Measurements from ENCODE around the gene PRSS16. TPM values are rescaled to one million over a fixed set of nuclear protein-coding genes. Genes with fewer than 3 reads are reported as not detected.
A peak's percentile ranks its signal among the peaks of the same experiment; 100 is the strongest.

PRSS16 gene, protein sequence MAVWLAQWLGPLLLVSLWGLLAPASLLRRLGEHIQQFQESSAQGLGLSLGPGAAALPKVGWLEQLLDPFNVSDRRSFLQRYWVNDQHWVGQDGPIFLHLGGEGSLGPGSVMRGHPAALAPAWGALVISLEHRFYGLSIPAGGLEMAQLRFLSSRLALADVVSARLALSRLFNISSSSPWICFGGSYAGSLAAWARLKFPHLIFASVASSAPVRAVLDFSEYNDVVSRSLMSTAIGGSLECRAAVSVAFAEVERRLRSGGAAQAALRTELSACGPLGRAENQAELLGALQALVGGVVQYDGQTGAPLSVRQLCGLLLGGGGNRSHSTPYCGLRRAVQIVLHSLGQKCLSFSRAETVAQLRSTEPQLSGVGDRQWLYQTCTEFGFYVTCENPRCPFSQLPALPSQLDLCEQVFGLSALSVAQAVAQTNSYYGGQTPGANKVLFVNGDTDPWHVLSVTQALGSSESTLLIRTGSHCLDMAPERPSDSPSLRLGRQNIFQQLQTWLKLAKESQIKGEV
- 0.64 TPM for total RNA-seq (ENCODE audit: unreplicated experiment)
- long read RNA-seq = 0 reads

DNA sequence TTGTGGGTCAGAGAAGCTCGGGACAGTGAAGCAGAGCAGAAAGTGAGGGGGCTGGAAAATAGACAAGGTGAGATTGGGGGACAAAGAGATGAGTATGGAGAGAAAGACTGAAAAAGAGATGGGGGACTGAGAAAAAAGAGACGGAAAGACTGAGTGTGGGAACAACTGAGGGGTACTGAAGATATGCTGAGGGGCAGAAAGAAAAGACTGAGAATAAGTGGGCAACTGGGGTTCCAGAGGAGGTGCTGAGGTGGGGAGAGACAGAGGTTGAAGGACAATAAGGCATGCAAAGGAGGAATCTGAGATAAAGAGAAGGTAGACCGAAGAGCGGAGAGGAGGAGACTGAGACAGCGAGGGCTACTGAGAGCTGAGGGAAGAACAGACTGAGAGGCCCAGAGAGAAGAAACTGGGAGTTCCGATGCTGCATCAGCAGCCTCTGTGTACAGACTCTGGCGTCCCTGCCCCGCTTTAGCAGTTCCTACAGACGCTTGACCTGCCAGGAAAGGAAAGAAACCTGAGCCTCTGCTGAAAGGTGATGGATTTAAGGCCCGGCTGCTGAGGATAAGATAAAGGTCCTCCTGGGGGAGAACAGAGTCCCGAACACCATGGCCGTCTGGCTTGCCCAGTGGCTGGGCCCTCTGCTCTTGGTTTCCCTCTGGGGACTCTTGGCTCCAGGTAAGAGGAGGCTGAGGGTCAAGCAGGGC, at the start of gene PRSS16:
TSS of gene PRSS16 (plus strand) at position 569 of the 704 bp plus-strand sequence. CDS start at position 606, 37 bp downstream.
- Mint-ChIP-seq H3K36me3 (ENCODE audit: unreplicated experiment) (no peaks in the 10 kb centered on the region), H3K27ac (ENCODE audit: unreplicated experiment) (no peak within 1 kb of the TSS), H3K4me1 (ENCODE audit: low read depth, unreplicated experiment) (no peaks in the 10 kb centered on the region), H3K27me3 (ENCODE audit: unreplicated experiment) (peaks cover 4% of the 10 kb centered on the region), H3K4me3 (ENCODE audit: unreplicated experiment) (no peak within 1 kb of the TSS), H3K9me3 (ENCODE audit: unreplicated experiment) (no peaks in the 10 kb centered on the region)
- TF ChIP-seq, protein P1, sequence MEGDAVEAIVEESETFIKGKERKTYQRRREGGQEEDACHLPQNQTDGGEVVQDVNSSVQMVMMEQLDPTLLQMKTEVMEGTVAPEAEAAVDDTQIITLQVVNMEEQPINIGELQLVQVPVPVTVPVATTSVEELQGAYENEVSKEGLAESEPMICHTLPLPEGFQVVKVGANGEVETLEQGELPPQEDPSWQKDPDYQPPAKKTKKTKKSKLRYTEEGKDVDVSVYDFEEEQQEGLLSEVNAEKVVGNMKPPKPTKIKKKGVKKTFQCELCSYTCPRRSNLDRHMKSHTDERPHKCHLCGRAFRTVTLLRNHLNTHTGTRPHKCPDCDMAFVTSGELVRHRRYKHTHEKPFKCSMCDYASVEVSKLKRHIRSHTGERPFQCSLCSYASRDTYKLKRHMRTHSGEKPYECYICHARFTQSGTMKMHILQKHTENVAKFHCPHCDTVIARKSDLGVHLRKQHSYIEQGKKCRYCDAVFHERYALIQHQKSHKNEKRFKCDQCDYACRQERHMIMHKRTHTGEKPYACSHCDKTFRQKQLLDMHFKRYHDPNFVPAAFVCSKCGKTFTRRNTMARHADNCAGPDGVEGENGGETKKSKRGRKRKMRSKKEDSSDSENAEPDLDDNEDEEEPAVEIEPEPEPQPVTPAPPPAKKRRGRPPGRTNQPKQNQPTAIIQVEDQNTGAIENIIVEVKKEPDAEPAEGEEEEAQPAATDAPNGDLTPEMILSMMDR (IDR thresholded peaks at IDR 0.05; ENCODE audit: partially characterized antibody, unreplicated experiment) = no peak
- no peak for DNase-seq

DNA sequence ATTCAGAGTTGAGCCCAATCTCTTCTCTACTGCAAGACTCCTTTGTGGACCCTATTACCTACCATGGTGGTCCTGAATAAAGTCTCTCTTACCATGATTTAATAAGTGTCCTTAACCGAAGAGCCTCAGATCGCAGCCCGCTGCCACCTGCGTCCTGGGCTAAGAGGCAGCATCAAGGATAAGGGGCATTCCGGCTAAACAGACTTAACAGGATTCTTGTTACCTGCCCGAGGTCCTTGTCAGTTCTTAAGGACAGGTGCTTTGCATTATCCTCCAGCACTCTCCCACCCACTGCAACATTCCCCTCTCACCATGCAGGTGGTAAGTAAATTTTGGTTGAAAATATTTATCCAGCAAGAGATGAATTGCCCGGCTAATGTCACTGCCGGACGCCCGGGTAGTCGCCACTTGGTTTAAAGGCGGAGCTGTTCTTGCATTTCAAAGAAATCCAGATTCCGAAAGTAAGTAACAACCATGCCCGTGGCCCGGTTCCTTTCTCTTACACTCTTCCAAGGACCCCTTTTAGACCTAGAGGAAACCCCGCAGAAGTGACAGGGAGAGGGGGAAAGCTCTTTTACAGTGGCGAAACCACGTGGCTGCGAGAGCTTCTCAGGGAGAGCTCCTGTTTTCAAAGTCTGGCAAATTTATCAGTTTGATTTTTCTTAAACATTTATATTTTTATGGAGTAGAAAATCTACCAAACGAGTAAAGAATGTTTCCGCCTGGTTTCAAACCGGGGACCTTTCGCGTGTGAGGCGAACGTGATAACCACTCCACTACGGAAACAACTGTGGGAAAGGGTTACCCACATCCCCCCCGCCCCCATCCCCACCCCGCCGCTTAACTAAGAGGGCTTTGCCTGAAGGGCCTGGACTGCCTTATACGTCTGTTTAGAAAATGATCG, 41.9 kb upstream of the PRSS16 start:
- H3K9me3 Mint-ChIP-seq (ENCODE audit: unreplicated experiment) = peaks cover 1% of the 10 kb centered on the region
- no peaks in the 10 kb centered on the region for H3K4me1 Mint-ChIP-seq (ENCODE audit: low read depth, unreplicated experiment)
- TF ChIP-seq, protein P1 (IDR thresholded peaks at IDR 0.05; ENCODE audit: partially characterized antibody, unreplicated experiment) = no peak
- no peak for DNase-seq
- H3K36me3 Mint-ChIP-seq (ENCODE audit: unreplicated experiment) = no peaks in the 10 kb centered on the region
- peaks cover 5% of the 10 kb centered on the region for H3K27me3 Mint-ChIP-seq (ENCODE audit: unreplicated experiment)
- no peak overlapping the region for H3K27ac Mint-ChIP-seq (ENCODE audit: unreplicated experiment)
- H3K4me3 Mint-ChIP-seq (ENCODE audit: unreplicated experiment) = peak overlapping the region; percentile 74

DNA sequence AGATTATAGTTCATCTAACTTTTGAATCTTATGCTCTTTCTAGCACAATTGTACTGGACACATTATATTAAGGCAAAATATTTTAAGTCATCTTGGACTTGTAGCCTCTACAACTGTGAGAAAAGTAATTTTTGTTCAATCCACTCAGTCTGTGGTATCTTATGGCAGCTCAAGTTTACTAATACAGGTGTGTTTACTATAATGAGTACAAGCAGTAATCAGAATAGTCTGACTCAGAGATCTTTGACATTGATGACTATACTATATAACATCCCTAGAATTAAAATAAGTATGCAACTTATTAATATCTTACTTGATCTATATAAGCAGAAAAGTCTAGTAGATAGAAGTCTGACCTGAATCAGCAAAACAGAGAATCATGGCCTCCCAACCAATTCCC, 40.7 kb upstream of the PRSS16 start:
- Mint-ChIP-seq H3K36me3 (ENCODE audit: unreplicated experiment) (no peaks in the 10 kb centered on the region), H3K27ac (ENCODE audit: unreplicated experiment) (no peak overlapping the region), H3K4me3 (ENCODE audit: unreplicated experiment) (no peak overlapping the region), H3K27me3 (ENCODE audit: unreplicated experiment) (peaks cover 8% of the 10 kb centered on the region), H3K4me1 (ENCODE audit: low read depth, unreplicated experiment) (no peaks in the 10 kb centered on the region), H3K9me3 (ENCODE audit: unreplicated experiment) (peaks cover 1% of the 10 kb centered on the region)
- no peak for DNase-seq
- TF ChIP-seq, protein P1 (IDR thresholded peaks at IDR 0.05; ENCODE audit: partially characterized antibody, unreplicated experiment) = no peak

DNA sequence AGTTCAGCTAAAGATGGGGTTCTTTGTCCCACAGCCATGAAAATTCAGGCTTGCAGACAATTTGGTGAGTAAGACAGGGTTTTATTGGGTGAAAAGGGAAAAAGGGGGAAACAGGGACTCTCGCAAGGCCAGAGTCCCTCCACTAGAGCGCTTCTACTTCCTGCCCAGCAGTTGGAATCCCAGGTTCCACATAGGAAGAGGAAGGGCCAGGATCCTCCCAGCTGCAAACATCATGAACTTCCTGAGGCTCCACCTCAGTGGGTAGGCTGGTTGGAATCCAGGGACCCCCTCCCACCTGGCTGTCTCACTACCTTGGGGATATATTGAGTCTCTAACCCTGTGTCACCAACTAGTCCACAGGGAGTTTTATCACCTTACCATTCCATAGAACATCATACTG, 39.5 kb upstream of the PRSS16 start:
- no peak for DNase-seq
- no peaks in the 10 kb centered on the region for H3K4me1 Mint-ChIP-seq (ENCODE audit: low read depth, unreplicated experiment)
- peaks cover 10% of the 10 kb centered on the region for H3K27me3 Mint-ChIP-seq (ENCODE audit: unreplicated experiment)
- TF ChIP-seq, protein P1 (IDR thresholded peaks at IDR 0.05; ENCODE audit: partially characterized antibody, unreplicated experiment) = no peak
- H3K36me3 Mint-ChIP-seq (ENCODE audit: unreplicated experiment) = no peaks in the 10 kb centered on the region
- no peak overlapping the region for H3K4me3 Mint-ChIP-seq (ENCODE audit: unreplicated experiment)
- no peak overlapping the region for H3K27ac Mint-ChIP-seq (ENCODE audit: unreplicated experiment)
- peaks cover 2% of the 10 kb centered on the region for H3K9me3 Mint-ChIP-seq (ENCODE audit: unreplicated experiment)
